Measurements from ENCODE around the gene ANTXR2.

The ANTXR2 gene

DNA sequence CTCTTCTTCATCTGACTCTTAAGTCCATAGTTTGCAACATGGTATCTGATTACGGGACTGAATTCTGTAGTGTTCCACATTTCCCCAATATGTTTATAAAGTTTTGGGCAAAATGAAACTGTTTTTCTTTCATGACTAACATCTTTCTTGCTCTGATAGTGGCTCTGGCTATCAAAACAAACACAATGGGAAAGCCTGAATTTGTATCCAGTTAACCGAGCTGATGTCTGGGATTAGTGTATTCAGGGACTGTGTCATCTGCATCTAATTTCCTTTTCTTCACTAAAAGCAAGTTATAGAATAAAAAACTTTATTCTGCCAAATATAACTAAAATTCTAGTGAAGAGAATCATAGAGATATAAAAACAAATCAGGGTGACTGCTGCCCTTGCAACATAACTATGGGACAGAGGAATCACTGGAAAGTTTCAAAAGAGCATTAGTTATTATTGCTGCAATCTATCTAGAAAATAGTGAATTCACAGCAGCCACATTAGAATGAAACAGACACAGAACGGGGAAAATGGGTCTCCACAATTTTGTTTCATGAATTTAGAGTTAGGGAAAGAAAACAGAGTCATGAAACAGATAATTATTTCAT, 61.3 kb downstream of the ANTXR2 start:
- in situ Hi-C loops (cut with HindIII; ENCODE audit: low sequenced_read_pairs): no loop called here
- no peak overlapping the region for H3K4me3 ChIP-seq (ENCODE audit: low read depth, low read length)
- TF ChIP-seq, protein P1, sequence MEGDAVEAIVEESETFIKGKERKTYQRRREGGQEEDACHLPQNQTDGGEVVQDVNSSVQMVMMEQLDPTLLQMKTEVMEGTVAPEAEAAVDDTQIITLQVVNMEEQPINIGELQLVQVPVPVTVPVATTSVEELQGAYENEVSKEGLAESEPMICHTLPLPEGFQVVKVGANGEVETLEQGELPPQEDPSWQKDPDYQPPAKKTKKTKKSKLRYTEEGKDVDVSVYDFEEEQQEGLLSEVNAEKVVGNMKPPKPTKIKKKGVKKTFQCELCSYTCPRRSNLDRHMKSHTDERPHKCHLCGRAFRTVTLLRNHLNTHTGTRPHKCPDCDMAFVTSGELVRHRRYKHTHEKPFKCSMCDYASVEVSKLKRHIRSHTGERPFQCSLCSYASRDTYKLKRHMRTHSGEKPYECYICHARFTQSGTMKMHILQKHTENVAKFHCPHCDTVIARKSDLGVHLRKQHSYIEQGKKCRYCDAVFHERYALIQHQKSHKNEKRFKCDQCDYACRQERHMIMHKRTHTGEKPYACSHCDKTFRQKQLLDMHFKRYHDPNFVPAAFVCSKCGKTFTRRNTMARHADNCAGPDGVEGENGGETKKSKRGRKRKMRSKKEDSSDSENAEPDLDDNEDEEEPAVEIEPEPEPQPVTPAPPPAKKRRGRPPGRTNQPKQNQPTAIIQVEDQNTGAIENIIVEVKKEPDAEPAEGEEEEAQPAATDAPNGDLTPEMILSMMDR (IDR thresholded peaks at IDR 0.05; ENCODE audit: low read depth, low read length): no peak
- peak; percentile 84 for DNase-seq (ENCODE audit: low read depth, low spot score)

DNA sequence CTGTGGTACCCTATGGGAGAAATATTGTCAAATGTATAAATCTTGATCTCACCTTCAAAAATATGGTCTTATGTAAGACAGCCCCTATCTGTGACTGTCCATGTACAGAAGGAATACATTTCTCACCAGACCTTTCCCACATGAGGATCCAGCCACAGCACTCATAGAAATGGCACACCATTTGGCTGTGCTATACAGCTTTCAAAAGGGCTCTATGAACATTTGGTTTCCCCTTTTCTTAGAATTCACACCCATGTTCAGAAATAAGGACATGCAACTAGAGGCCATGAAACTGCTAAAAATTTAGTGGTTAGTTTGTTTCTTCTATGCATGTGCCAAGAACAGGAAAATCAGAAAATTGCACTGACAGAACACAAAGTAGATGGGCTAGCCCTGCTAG, 62.7 kb downstream of the ANTXR2 start:
- H3K4me3 ChIP-seq (ENCODE audit: low read depth, low read length): no peak overlapping the region
- in situ Hi-C loops (cut with HindIII; ENCODE audit: low sequenced_read_pairs): no loop called here
- no peak for DNase-seq (ENCODE audit: low read depth, low spot score)
- TF ChIP-seq, protein P1 (IDR thresholded peaks at IDR 0.05; ENCODE audit: low read depth, low read length): no peak

DNA sequence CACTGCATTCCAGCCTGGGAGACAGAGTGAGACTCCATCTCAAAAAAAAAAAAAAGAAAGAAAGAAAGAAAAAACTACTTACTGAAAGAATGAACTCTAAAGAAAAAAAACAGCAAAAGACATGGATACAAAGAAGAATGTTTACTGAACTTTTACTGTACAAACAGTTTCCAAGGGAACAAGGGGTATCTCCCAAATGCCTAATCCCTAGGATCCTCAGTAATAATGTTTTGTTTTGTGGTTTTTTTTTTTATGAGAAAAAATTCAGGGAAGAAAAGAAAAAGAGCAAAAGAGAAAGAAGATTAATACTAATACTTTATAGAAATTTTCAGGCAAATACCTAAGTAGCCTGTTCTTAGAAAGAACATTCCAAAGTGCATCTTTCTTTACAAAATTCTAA, 63.2 kb downstream of the ANTXR2 start:
- TF ChIP-seq, protein P1 (IDR thresholded peaks at IDR 0.05; ENCODE audit: low read depth, low read length): no peak
- in situ Hi-C loops (cut with HindIII; ENCODE audit: low sequenced_read_pairs): no loop called here

DNA sequence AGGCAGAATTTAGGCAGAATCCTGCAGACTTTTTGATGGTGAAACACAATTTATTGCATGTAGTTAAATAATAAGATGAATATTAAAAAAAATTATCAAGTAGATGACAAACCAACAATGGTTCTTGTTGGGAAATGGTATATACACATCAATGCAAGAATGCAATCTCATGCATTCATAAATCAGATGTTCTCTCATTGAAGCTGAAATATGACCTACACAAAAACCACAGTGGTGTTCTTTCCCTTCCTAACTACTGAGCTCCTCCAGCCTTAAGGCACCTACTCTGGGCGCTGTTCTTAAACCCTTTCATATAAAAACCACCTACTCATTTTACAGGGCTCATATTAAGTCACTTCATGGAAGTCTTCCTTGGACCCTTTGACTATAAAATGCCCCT, 64.1 kb downstream of the ANTXR2 start:
- no peak for DNase-seq (ENCODE audit: low read depth, low spot score)
- in situ Hi-C loops (cut with HindIII; ENCODE audit: low sequenced_read_pairs): no loop called here
- no peak overlapping the region for H3K4me3 ChIP-seq (ENCODE audit: low read depth, low read length)
- TF ChIP-seq, protein P1 (IDR thresholded peaks at IDR 0.05; ENCODE audit: low read depth, low read length): no peak

More for the DNA sequence above, 63.2 kb downstream of the ANTXR2 start:
- no peak for DNase-seq (ENCODE audit: low read depth, low spot score)
- no peak overlapping the region for H3K4me3 ChIP-seq (ENCODE audit: low read depth, low read length)

DNA sequence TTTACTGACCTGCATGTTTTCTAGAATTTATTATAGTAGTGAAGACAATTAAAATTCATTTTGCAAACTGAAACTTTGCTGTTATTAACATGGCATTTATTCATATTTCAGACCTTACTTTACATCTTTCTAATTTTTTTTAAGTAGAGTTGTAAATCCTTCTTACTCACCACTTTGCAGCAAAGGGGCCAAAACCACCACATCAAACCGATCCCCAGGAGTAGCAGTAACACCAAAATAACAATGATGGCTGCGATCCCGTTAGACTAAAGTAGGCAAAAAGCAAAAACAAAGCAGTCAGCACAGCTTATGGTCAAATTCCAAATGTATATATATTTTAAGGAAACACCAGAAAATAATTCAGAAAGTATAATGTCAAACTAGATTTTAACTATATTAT, 64.7 kb downstream of the ANTXR2 start:
- no peak for DNase-seq (ENCODE audit: low read depth, low spot score)
- TF ChIP-seq, protein P1 (IDR thresholded peaks at IDR 0.05; ENCODE audit: low read depth, low read length): no peak

DNA sequence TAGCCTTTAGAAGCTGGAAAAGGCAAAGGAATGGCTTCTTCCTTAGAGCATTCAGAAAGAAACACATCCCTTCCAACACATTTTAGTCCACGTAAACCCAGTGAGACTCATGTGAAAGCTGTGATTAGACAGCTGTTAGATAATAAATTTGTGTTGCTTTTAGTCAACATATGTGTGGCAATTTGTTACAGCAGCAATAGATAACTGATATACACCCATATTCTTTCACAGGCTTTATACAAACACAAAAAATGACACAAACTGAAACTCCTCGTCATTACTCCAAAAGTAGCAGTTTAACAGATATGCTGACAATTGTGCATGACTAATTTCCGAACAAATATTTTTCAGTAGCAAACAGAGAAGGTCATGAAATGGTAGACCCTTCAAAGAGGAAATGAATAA, 65.3 kb downstream of the ANTXR2 start:
- in situ Hi-C loops (cut with HindIII; ENCODE audit: low sequenced_read_pairs): no loop called here
- no peak overlapping the region for H3K4me3 ChIP-seq (ENCODE audit: low read depth, low read length)
- TF ChIP-seq, protein P1 (IDR thresholded peaks at IDR 0.05; ENCODE audit: low read depth, low read length): no peak
- DNase-seq (ENCODE audit: low read depth, low spot score): no peak

More for the DNA sequence above, 64.7 kb downstream of the ANTXR2 start:
- in situ Hi-C loops (cut with HindIII; ENCODE audit: low sequenced_read_pairs): no loop called here
- H3K4me3 ChIP-seq (ENCODE audit: low read depth, low read length): no peak overlapping the region

Data from astrocyte of the spinal cord (primary cell).